HG03457 (cell line): ENCODE data around the gene ALG2.
"Not testable (repeated sequence)": the region's sequence is repeated elsewhere in the genome, so short reads cannot be mapped to it uniquely, and the experiment has no call there.

Experiments
- ATAC-seq: cut with Tn5 transposase; IDR thresholded peaks from one replicate; pipeline ENCODE4 v1.9.1; 2021; ENCODE audit warnings: moderate number of reproducible peaks; ENCODE audit not compliant: unreplicated experiment

ALG2 gene

GRCh38 chr9:99238331-99238730 lies 16.6 kb upstream of the ALG2 start:
- ATAC-seq: no peak

- not testable (repeated sequence) for ATAC-seq
Measured at GRCh38 chr9:99237849-99238248, 16.1 kb upstream of the ALG2 start.

- ATAC-seq: no peak
Measured at GRCh38 chr9:99237356-99237755, 15.6 kb upstream of the ALG2 start.

- ATAC-seq: peak; percentile 91
Measured at GRCh38 chr9:99235926-99236634, 14.3 kb upstream of the ALG2 start.

- ATAC-seq: no peak
Measured at GRCh38 chr9:99235069-99235468, 13.3 kb upstream of the ALG2 start.

- ATAC-seq: no peak
Measured at GRCh38 chr9:99234618-99235017, 12.9 kb upstream of the ALG2 start.

- ATAC-seq: no peak
Measured at GRCh38 chr9:99231711-99232110, 10.0 kb upstream of the ALG2 start.

GRCh38 chr9:99230206-99230605 lies 8.5 kb upstream of the ALG2 start:
- ATAC-seq: no peak

GRCh38 chr9:99226054-99226453 lies 4.3 kb upstream of the ALG2 start:
- no peak for ATAC-seq

GRCh38 chr9:99224445-99224844 lies 2.7 kb upstream of the ALG2 start:
- ATAC-seq: no peak

GRCh38 chr9:99222416-99223270 lies 901 bp upstream of the ALG2 start:
- ATAC-seq: peak; percentile 14

GRCh38 chr9:99221266-99221620 lies 499 bp downstream of the ALG2 start:
- ATAC-seq: peak; percentile 16

- no peak for ATAC-seq
Measured at GRCh38 chr9:99220011-99220410, 1.7 kb downstream of the ALG2 start.

- no peak for ATAC-seq
Measured at GRCh38 chr9:99216073-99216472, 5.7 kb downstream of the ALG2 start.

GRCh38 chr9:99213197-99213596 lies 8.5 kb downstream of the ALG2 start:
- no peak for ATAC-seq

- no peak for ATAC-seq
Measured at GRCh38 chr9:99211746-99212145, 10.0 kb downstream of the ALG2 start.

GRCh38 chr9:99210572-99210971 lies 11.2 kb downstream of the ALG2 start:
- ATAC-seq: no peak

GRCh38 chr9:99201603-99202002 lies 20.1 kb downstream of the ALG2 start:
- ATAC-seq: no peak

- no peak for ATAC-seq
Measured at GRCh38 chr9:99199938-99200539, 21.7 kb downstream of the ALG2 start.

- ATAC-seq: no peak
Measured at GRCh38 chr9:99197987-99198386, 23.8 kb downstream of the ALG2 start.

GRCh38 chr9:99197124-99197630 lies 24.6 kb downstream of the ALG2 start:
- no peak for ATAC-seq

GRCh38 chr9:99196484-99196883 lies 25.3 kb downstream of the ALG2 start:
- ATAC-seq: not testable (repeated sequence)
